ENCODE results near the gene ZNF891.

Gene ZNF891

DNA sequence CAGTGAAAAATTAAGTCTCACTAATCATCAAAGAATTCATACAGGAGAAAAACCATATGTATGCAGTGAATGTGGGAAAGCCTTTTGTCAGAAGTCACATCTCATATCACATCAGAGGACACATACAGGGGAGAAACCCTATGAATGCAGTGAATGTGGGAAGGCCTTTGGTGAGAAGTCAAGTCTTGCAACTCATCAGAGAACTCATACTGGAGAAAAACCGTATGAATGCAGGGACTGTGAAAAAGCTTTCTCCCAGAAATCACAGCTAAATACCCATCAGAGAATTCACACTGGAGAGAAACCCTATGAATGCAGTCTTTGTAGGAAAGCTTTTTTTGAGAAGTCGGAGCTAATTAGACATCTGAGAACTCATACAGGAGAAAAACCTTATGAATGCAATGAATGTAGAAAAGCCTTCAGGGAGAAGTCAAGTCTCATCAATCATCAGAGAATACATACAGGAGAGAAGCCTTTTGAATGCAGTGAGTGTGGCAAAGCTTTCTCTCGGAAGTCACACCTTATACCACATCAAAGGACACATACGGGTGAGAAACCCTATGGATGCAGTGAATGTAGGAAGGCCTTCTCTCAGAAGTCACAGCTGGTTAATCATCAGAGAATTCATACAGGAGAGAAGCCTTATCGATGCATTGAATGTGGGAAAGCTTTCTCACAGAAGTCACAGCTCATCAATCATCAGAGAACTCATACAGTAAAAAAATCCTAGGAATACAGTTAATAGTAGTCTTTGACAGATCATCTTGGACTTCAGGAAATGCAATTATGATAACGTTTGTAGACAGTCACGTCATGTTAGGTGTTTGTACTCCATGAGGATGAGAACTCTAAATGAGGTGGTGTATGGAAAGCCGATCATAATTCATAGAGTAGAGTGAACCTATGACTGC is 71.6 kb downstream of the ZNF891 start:
- DNase-seq = no peak

DNA sequence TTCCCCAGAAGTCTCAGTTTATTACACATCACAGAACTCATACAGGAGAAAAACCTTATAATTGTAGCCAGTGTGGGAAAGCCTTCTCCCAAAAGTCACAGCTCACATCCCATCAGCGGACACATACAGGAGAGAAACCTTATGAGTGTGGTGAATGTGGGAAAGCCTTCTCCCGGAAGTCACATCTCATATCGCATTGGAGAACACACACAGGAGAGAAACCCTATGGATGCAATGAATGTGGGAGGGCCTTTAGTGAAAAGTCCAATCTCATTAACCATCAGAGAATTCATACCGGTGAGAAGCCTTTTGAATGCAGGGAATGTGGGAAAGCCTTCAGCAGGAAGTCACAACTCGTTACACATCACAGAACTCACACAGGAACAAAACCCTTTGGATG is 72.6 kb downstream of the ZNF891 start:
- DNase-seq = no peak
